NCI-H1048 (cell line): Measurements from ENCODE around the gene ZNF607.
"Not testable (repeated sequence)": the region's sequence is repeated elsewhere in the genome, so short reads cannot be mapped to it uniquely, and the experiment has no call there.

Experiments used
- DNase-seq: peaks from one replicate; lab custom pipeline; 2025; lab: John Stamatoyannopoulos, UW

The ZNF607 gene

GRCh38 chr19:37719111-37719926 lies at the start of gene ZNF607:
Gene ZNF607 (minus strand): TSS chr19:37719761. CDS start chr19:37711618, 8,143 bp downstream.
- peak; percentile 79 for DNase-seq

DNA sequence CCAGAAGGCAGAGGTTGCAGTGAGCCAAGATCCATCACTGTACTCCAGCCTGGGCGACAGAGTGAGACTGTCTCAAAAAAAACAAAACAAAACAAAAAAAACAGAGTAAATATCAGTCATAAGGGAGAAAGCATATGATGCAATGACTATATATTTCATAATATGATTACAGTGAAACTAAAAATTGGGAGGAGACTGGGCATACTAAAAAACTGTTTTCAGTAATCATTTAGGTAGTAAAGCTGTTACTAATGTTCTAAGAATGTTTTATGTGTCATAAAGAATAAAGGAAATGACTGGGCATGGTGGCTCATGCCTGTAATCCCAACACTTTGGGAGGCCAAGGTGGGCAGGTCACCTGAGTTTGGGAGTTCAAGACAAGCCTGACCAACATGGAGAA lies 43.9 kb upstream of the ZNF607 start:
- no peak for DNase-seq

DNA sequence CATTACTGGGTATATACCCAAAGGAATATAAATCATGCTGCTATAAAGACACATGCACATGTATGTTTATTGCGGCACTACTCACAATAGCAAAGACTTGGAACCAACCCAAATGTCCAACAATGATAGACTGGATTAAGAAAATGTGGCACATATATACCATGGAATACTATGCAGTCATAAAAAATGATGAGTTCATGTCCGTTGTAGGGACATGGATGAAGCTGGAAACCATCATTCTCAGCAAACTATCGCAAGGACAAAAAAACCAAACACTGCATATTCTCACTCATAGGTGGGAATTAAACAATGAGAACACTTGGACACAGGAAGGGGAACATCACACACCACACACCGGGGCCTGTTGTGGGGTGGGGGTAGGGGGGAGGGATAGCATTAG lies 38.1 kb upstream of the ZNF607 start:
- DNase-seq = not testable (repeated sequence)

DNA sequence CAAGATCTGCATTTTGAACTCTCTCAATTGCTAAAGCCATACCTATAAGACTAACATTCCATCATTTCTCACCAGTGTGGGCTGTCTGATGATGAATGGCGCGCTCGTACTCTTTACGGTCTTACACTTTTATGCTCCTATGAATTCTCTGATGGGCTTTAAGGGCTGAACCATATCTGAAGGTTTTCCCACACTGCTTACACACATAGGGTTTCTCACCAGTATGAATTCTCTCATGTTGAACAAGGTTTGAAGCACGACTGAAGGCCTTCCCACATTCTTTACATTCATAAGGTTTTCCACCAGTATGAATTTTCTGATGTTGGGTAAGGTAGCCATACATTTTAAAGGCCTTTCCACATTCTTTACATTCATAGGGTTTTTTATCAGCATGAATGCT lies 18.8 kb upstream of the ZNF607 start:
- no peak for DNase-seq

DNA sequence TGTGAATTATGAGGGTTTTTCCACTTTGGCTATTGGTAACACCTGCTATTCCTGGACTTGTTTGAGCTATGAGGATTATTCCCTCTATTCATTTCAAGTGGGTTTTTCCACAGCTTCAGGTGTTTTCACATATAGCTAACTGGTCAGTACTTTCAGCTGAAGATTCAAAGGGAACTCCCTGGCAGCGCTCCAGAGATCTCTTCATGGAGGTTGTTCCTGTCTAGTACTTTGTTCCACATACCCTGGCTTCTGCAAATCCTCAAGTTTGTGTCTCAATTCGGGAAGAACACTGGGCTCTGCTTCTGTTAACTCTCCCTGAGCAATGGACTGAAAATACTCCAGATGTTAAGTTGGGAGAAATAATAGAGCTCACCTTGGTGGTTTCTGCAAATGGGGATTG lies 5.6 kb upstream of the ZNF607 start:
- no peak for DNase-seq

- DNase-seq = no peak
These were observed 335 bp upstream of the ZNF607 start for GRCh38 chr19:37719927-37720265.

DNA sequence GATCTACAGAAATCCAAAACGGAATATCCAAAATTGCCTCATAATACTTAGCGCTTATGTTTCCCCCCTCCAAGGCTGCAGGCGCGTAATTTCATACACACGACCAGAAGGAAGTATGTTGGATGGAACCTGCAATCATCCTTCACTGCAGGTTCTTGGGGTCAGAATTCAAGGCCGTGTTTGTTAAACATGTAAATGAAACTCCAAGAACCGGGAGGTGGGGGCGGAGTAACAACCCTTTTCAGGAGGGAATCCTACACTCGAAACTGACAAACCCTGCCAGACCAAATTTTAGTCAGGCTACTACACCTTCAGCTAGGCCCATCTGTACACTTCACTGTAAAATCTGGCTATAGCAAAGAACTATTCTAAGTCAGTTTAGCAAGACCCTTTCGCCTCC lies 1.3 kb downstream of the ZNF607 start:
- DNase-seq = no peak

- DNase-seq = no peak
These were observed 3.4 kb downstream of the ZNF607 start for GRCh38 chr19:37716140-37716539.

DNA sequence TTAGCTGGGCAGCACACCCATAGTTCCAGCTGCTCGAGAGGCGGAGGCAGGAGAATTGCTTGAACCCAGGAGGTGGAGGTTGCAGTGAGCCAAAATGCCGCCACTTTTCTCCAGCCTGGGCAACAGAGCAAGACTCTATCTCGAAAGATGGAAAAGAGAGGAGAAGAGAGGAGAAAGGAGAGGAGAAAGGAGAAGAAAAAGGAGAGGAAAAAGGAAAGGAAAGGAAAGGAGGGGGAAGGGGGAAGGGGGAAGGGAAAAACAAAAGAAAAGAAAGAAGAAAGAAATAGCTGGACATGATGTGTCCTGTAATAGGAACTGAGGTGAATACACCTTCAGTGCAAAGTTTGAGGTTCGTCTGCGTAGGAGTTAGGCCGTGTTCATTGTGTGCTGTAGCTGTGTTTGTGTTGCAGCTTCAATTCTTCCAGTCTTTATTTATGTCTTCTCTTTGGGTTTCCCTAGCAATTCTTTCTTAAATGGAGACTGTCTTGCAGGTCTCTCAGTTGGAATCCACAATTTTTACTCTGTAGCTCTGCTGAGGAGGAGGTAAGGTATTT lies 13.4 kb downstream of the ZNF607 start:
- DNase-seq = no peak

GRCh38 chr19:37699057-37699456 lies 20.5 kb downstream of the ZNF607 start:
- DNase-seq = no peak

DNA sequence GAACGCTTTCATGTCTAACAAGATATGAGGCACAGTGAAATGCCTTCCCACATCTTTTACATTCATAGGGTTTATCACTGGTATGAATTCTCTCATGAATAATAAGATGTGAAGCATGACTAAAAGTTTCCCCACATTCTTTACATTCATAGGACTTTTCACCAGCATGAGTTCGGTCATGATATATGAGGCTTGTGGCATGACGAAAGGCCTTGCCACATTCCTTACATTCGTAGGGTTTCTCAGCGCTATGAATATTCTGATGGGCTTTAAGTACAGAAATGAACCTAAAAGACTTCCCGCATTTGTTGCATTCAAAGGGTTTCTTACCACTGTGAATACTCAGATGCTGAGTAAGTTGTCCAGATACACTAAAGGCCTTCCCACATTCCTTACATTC lies 21.3 kb downstream of the ZNF607 start:
- no peak for DNase-seq

DNA sequence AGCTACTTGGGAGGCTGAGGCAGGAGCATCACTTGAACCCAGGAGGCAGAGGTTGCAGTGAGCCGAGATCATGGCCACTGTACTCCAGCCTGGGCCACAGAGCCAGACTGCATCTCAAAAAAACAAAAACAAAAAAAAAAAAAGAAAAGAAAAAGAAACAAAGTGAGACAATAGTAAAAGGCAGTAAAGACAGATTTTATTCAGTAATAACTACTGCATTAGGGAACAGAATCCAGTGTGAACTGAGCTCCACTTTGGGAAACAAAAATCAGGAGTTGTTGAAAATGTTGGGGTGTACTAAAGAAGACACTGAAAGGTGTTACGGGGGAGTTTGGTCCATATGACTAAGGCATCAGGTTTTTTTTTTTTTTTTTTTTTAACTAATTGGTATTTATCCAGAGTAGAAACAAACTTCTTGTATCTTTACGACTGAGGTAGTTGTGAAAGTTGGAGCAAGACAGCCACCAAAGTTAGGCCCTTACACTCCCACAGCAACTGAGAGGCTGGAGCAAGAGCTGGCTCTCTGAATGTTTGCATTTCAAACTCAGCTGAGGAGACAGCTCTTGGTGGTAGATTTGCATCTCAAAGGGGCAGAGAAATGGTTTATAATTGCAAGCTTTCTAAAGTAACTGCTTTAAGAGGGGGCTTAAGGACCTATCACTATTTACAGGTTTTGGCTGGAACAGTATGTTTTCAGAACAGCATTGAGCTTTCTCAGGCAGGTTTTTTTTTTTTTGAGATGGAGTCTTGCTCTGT lies 24.2 kb downstream of the ZNF607 start:
- DNase-seq = no peak

DNA sequence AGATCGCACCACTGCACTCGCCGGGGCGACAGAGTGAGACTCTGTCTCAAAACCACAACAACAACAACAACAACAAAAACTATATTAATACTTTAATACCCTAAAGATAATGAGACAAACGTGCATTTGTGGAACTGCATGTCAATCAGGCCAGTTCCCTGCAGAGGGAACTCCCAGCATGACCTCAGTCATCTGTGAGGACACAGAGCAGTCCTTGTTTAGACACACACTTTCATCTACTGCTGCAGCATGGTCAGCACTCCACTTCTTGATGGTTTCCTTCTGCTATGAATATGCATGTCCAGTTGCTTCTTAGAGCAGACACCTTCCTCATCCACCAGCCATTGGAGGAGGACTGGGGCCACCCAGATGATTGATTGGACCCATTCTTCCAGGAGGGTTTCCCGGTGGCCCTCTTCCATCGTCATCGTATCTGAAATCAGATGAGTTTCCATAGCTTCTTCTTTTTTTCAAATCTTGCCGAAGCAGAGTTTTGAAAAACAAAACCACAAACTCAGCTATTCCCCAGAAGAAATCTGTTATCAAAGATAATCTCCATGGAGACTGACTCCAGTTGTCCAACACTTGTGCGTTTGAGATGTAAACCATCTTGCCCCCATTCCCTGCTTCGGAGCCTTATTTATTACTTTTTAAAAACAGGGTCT lies 26.5 kb downstream of the ZNF607 start:
- DNase-seq = no peak

GRCh38 chr19:37691881-37692504 lies 27.6 kb downstream of the ZNF607 start:
- DNase-seq = no peak

DNA sequence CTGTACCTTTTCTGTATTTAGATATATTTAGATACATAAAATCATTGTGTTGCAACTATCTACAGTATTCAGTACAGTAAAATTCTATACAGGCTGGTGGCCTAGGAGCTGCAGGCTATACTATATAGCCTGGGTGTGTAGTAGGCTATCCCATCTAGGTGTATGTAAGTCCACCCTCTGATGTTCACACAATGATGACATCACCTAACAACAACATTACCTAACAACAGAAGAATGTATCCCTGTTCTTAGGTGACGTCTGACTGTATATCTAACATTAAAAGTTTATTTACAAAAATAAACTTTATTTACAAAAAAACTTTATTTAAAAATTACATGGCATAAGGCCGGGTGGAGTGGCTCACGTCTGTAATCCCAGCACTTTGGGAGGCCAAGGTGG lies 36.0 kb downstream of the ZNF607 start:
- DNase-seq = no peak

- no peak for DNase-seq
These were observed 50.1 kb downstream of the ZNF607 start for GRCh38 chr19:37669450-37669914.

DNA sequence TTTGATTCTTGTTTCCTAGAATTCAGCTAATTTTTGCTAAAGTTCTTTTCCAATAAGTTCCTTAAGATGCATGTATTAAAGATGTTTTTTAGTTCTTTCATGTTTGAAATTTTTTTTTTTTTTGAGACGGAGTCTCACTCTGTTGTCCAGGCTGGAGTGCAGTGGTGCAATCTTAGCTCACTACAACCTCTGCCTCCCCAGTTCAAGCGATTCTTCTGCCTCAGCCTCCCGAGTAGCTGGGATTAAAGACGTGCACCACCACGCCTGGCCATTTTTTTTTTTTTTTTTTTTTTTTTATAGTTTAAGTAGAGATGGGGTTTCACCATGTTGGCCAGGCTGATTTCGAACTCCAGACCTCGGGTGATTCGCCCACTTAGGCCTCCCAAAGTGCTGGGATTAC lies 62.4 kb downstream of the ZNF607 start:
- not testable (repeated sequence) for DNase-seq

DNA sequence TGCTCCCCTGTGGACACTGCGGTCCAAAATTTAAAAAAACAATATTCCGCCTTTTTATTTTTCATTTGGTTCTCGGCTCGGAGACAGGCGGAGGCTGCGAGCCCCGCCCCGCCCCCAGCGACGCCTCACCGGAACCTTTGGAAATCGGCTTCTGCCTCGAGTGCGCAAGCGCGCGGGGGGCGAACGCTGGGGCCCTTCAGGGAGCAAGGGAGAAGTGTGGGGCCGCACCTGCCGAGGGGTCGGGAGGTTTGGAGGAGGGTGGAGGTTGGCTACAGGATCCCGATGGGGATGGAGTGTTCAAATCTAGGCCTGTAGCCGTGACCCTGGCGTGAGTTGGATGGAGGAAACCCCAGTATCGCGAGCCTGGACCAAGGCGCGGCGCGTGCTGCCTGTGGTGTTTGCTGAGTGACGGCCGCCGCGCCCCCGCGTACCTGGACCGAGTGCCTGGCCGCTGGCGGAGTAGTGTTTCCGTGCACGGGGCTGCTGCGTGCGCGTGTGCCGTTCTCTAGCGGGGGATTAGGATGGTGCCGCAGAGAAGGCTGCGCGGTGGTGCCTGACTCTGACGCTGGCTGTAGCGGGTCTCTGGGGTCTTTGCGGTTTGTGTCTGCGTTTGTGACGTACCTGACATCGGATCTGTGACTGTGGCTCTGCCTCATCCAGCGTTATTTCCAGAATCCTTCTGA lies 63.7 kb downstream of the ZNF607 start:
- peak; percentile 59 for DNase-seq

GRCh38 chr19:37655301-37655688 lies 64.3 kb downstream of the ZNF607 start, which contains the start of gene ZFP30:
Gene ZFP30 (minus strand): TSS chr19:37655465. CDS start chr19:37647822, 7,643 bp downstream.
- peak; percentile 60 for DNase-seq

GRCh38 chr19:37654629-37655300 lies 64.8 kb downstream of the ZNF607 start:
- no peak for DNase-seq

- no peak for DNase-seq
These were observed 65.4 kb downstream of the ZNF607 start for GRCh38 chr19:37654118-37654517.
